ENCODE results near the gene SHBG. TPM values are rescaled to one million over a fixed set of nuclear protein-coding genes. Genes with fewer than 3 reads are reported as not detected.

The SHBG gene
- total RNA-seq, 1 experiment from 2014 or later: not detected

DNA sequence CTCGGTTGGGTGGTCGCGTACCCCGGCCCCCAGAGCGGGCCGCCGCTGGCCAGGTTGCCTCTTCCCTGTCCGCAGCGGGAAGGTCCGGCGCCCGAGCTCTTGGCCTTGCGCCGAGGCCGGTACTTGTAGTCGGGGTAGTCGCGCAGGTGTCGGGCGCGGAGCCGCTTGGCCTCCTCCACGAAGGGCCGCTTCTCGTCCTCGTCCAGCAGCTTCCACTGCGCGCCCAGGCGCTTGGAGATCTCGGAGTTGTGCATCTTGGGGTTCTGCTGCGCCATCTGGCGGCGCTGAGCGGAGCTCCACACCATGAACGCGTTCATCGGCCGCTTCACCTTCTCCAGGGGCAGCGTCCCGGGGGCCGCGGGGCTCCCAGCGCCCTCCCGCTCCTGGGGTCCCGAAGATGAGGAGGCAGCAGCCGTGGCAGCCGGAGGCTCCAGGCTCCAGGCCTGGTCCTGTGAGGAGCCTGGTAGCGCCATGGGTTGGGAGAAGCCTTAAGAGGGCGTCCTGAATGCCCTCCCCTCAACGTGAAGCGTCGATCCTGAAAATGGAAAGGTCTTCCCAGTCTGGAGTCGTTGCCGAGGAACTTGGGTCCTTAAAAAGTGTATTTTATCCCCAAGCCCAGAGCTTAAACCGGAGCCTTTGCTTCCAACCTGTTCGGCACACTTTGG lies 40.6 kb upstream of the SHBG start:
- no peaks in the 10 kb centered on the region for H3K27me3 ChIP-seq (ENCODE audit: insufficient read depth, low read length)
- H3K4me3 ChIP-seq (replicated peaks in 1 of 2; ENCODE audit: low read depth in 1 of 2, low read length in 2 of 2): no peak overlapping the region
- H2AFZ ChIP-seq (ENCODE audit: low read depth, low read length, poor library complexity, severe bottlenecking): no peak overlapping the region
- ChIA-PET POLR2A (no interaction called here), RAD21 (ENCODE audit: low non-redundant PET in 1 of 2, low total read pairs in 2 of 2, uncharacterized antibody in 2 of 2, unreplicated experiment in 2 of 2) (no interaction called here), CTCF (no interaction called here)
- H3K9me2 ChIP-seq (ENCODE audit: insufficient read depth): no peaks in the 10 kb centered on the region
- DNase-seq (ENCODE audit: low read depth, low spot score) (no peak), ATAC-seq (no peak)
- peaks cover 27% of the 10 kb centered on the region for H3K79me2 ChIP-seq (ENCODE audit: insufficient read depth, low read length)
- peaks cover 32 to 41% of the 10 kb centered on the region in 2 experiments; a peak in 3 of 4 replicates for H3K36me3 ChIP-seq (ENCODE audit: control insufficient read depth in 1 of 2, insufficient read depth in 2 of 2, low read length in 2 of 2)
- BruUV-seq (replicated peaks): no TSS peak
- H3K4me1 ChIP-seq (ENCODE audit: control insufficient read depth in 1 of 2, insufficient read depth in 2 of 2, low read length in 2 of 2): peaks cover 2 to 33% of the 10 kb centered on the region in 2 experiments; a peak in 3 of 4 replicates
- no peak overlapping the region for H3K9ac ChIP-seq (ENCODE audit: low read length)
- no peaks in the 10 kb centered on the region for H3K9me3 ChIP-seq (ENCODE audit: control insufficient read depth in 1 of 2, insufficient read depth in 1 of 2, low read depth in 1 of 2, low read length in 2 of 2)
- H4K20me1 ChIP-seq (ENCODE audit: insufficient read depth): no peaks in the 10 kb centered on the region
- no peak overlapping the region for H3K4me2 ChIP-seq (ENCODE audit: low read length)
- intact Hi-C loops (cut with micrococcal nuclease): no loop called here
- TF ChIP-seq ZNF274 (IDR thresholded peaks at IDR 0.05; ENCODE audit: low read depth, low read length): no peak
- no peak for TF ChIP-seq JUND (IDR thresholded peaks at IDR 0.05)
- TF ChIP-seq SP1 (IDR thresholded peaks at IDR 0.05; ENCODE audit: low read depth): no peak
- TF ChIP-seq CEBPB (IDR thresholded peaks at IDR 0.05; ENCODE audit: low read depth): no peak
- no peak for TF ChIP-seq EZH2 (IDR thresholded peaks at IDR 0.05)
- TF ChIP-seq CBX3 (IDR thresholded peaks at IDR 0.05; ENCODE audit: low read depth): no peak
- TF ChIP-seq, protein P1, sequence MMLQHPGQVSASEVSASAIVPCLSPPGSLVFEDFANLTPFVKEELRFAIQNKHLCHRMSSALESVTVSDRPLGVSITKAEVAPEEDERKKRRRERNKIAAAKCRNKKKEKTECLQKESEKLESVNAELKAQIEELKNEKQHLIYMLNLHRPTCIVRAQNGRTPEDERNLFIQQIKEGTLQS (IDR thresholded peaks at IDR 0.05): no peak
- TF ChIP-seq, protein P2, sequence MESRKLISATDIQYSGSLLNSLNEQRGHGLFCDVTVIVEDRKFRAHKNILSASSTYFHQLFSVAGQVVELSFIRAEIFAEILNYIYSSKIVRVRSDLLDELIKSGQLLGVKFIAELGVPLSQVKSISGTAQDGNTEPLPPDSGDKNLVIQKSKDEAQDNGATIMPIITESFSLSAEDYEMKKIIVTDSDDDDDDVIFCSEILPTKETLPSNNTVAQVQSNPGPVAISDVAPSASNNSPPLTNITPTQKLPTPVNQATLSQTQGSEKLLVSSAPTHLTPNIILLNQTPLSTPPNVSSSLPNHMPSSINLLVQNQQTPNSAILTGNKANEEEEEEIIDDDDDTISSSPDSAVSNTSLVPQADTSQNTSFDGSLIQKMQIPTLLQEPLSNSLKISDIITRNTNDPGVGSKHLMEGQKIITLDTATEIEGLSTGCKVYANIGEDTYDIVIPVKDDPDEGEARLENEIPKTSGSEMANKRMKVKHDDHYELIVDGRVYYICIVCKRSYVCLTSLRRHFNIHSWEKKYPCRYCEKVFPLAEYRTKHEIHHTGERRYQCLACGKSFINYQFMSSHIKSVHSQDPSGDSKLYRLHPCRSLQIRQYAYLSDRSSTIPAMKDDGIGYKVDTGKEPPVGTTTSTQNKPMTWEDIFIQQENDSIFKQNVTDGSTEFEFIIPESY (IDR thresholded peaks at IDR 0.05; ENCODE audit: extremely low read depth, insufficient replicate concordance, low read length): no peak
- no peak for TF ChIP-seq YY1 (IDR thresholded peaks at IDR 0.05; ENCODE audit: extremely low read depth, insufficient replicate concordance, low read depth, low read length)
- no peak for TF ChIP-seq RAD21 (IDR thresholded peaks at IDR 0.05; ENCODE audit: low read depth)
- TF ChIP-seq ZFX (IDR thresholded peaks at IDR 0.05): no peak
- TF ChIP-seq ELF1 (IDR thresholded peaks at IDR 0.05; ENCODE audit: borderline replicate concordance, low read depth): no peak
- no peak overlapping the region; the same call in 1 of the 2 replicates for H3K27ac ChIP-seq (ENCODE audit: low read depth, low read length)
